Tibial nerve (tissue), 4 donors: Measurements from ENCODE around the gene NDUFS7. TPM values are rescaled to one million over a fixed set of nuclear protein-coding genes. Genes with fewer than 3 reads are reported as not detected.
A peak's percentile ranks its signal among the peaks of the same experiment; 100 is the strongest.

ENCODE experiments used
- DNase-seq, 2 donors: peaks; one replicate each; pipeline ENCODE4 v3.0.0-alpha.2; 2019; ENCODE audit warnings: low spot score in 2 of 2
- H3K27ac ChIP-seq, 4 donors: fragments of 200-600 bp; sonication (generic) in 3 of 4; one replicate each; pipeline ENCODE4 v1.5.1; 2017 to 2019; ENCODE audit warnings: mild to moderate bottlenecking in 1 of 4
- H3K27me3 ChIP-seq, 2 donors: fragments of 200-600 bp; sonication (generic) in 1 of 2; one replicate each; pipeline versions ENCODE4 v1.5.1 to v1.6.0; 2017 to 2019
- H3K36me3 ChIP-seq, 3 donors: fragments of 200-600 bp; sonication (generic); one replicate each; pipeline ENCODE4 v1.5.1; 2018 to 2019
- H3K4me1 ChIP-seq, 4 donors: fragments of 200-600 bp; sonication (generic) in 3 of 4; one replicate each; pipeline ENCODE4 v1.5.1; 2017 to 2019
- H3K4me3 ChIP-seq, 4 donors: fragments of 200-600 bp; sonication (generic) in 3 of 4; one replicate each; pipeline ENCODE4 v1.5.1; 2017 to 2019; ENCODE audit warnings: mild to moderate bottlenecking in 1 of 4, moderate library complexity in 1 of 4
- H3K9me3 ChIP-seq, 4 donors: fragments of 200-600 bp; sonication (generic) in 3 of 4; one replicate each; pipeline ENCODE4 v1.5.1; 2017 to 2019
- CTCF ChIP-seq, 5 experiments: fragments of 200-600 bp in 3 of 5; fragments of 450-650 bp in 2 of 5; sonication (generic) in 3 of 5; IDR thresholded peaks; one replicate each; pipeline ENCODE4 v1.5.1; 2016 to 2019; ENCODE audit warnings: antibody characterized with exemption in 5 of 5, mild to moderate bottlenecking in 3 of 5, moderate library complexity in 2 of 5
- EP300 ChIP-seq, 2 donors: sonication (generic); formaldehyde crosslinking; IDR thresholded peaks; one replicate each; pipeline ENCODE4 v1.6.1; 2017; ENCODE audit warnings: antibody characterized with exemption in 2 of 2, mild to moderate bottlenecking in 1 of 2
- POLR2A ChIP-seq, 2 donors: fragments of 450-650 bp; IDR thresholded peaks; one replicate each; pipeline ENCODE4 v1.6.1; 2017; ENCODE audit warnings: antibody characterized with exemption in 2 of 2, mild to moderate bottlenecking in 2 of 2, moderate library complexity in 2 of 2
- WGBS, 2 donors: methylation state at CpG; one replicate each; pipeline ENCODE4 v1.1.5; 2018; 5-methylcytosine and 5-hydroxymethylcytosine counted together
- total RNA-seq, 4 donors: library from RNA; depleted of rRNA; stranded (reverse); fragments of >200 nt; gene quantifications; one replicate each; pipeline ENCODE4 v1.1.0, GENCODE V29; 2016

NDUFS7 gene
- total RNA-seq, 4 donors from 2014 or later: 146 to 162 (median 151) TPM

- DNase-seq: no peak
- H3K4me1 ChIP-seq: peaks cover 0 to 60% (median 41%) of the 10 kb centered on the region in 4 donors
- H3K4me3 ChIP-seq: peak within 1 kb of the TSS; percentile 92 to 100 (median 97)
- peak; percentile 35 to 54 for TF ChIP-seq POLR2A (IDR thresholded peaks at IDR 0.05)
- no peak for TF ChIP-seq CTCF (IDR thresholded peaks at IDR 0.05)
- no peak for TF ChIP-seq EP300 (IDR thresholded peaks at IDR 0.05)
- WGBS, 2 donors: 1% methylated on average over 27 to 34 of the region's 121 CpGs
- peak within 1 kb of the TSS; percentile 81 to 99 (median 95) for H3K27ac ChIP-seq
- H3K36me3 ChIP-seq: no peaks in the 10 kb centered on the region
- no peaks in the 10 kb centered on the region for H3K27me3 ChIP-seq
- no peaks in the 10 kb centered on the region for H3K9me3 ChIP-seq
These were observed 24.0 kb downstream of the NDUFS7 start, which contains the start of gene DAZAP1 for GRCh38 chr19:1407528-1408299. DAZAP1 (plus strand) TSS chr19:1407586; CDS start chr19:1407774, 188 bp downstream.

- Histone ChIP-seq H3K4me1 (peaks cover 0 to 60% (median 41%) of the 10 kb centered on the region in 4 donors), H3K4me3 (peak overlapping the region; percentile 92 to 100 (median 97)), H3K27me3 (no peaks in the 10 kb centered on the region), H3K27ac (peak overlapping the region; percentile 81 to 99 (median 95)), H3K9me3 (no peaks in the 10 kb centered on the region), H3K36me3 (peaks cover 0 to 8% (median 0%) of the 10 kb centered on the region in 3 donors)
- TF ChIP-seq EP300 (IDR thresholded peaks at IDR 0.05) (peak in 1 of 2 donors; percentile 29), POLR2A (IDR thresholded peaks at IDR 0.05) (no peak)
- DNase-seq: no peak
- WGBS, 2 donors: 0 to 1% methylated on average over 5 to 64 of the region's 69 CpGs
These were observed 24.8 kb downstream of the NDUFS7 start for GRCh38 chr19:1408300-1409203.

DNA sequence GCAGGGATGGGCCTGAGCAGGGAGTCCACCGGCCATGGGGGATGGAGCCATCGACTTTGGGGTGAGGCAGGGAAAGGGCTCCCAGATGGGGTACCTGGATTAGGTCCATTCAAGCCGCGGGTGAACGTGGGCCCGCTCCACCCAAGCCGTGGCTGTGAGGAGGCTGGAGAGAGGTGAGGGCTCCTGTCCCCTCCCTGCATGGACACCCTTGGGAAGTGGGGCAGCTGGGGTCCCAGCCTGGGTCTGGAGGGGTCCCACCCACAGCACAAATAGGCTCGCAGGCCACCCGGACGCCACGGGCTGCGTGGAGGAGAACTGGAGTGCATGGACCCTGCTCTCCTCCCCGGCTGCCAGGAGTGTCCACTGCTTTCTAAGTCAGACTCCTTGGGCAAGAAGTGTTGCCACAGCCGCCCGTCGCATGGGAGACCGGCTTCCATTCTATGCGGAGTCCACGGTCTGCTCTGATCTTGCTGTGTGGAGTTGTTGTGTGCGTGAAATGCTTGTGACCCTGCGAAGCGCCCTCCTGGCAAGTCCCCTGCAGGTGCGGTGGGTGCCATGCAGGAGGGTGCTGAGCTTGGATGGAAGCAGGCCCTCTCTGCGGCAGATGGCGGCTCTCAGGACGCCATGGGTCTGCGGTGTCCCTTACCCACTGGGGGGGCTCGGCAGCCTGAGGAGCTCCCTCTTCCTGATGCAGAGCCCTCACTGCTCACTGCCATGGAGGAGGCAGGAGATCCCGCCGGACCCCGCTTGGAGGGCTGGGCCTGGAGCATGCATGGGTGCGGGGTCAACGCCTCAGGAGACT, 25.7 kb downstream of the NDUFS7 start:
- Histone ChIP-seq H3K27me3 (no peaks in the 10 kb centered on the region), H3K4me3 (peak overlapping the region; percentile 92 to 100 (median 97)), H3K27ac (peak overlapping the region; percentile 81 to 99 (median 96)), H3K4me1 (peaks cover 0 to 68% (median 41%) of the 10 kb centered on the region in 4 donors), H3K36me3 (peaks cover 0 to 9% (median 0%) of the 10 kb centered on the region in 3 donors), H3K9me3 (no peaks in the 10 kb centered on the region)
- no peak for TF ChIP-seq CTCF (IDR thresholded peaks at IDR 0.05)
- no peak for TF ChIP-seq POLR2A (IDR thresholded peaks at IDR 0.05)
- no peak for TF ChIP-seq EP300 (IDR thresholded peaks at IDR 0.05)
- 58 to 62% methylated on average over 29 to 33 of the region's 33 CpGs for WGBS, 2 donors
- DNase-seq: no peak

GRCh38 chr19:1410136-1410786, 26.6 kb downstream of the NDUFS7 start:
- H3K4me3 ChIP-seq: peak overlapping the region in 1 of 4 donors; percentile 100
- no peaks in the 10 kb centered on the region for H3K27me3 ChIP-seq
- TF ChIP-seq POLR2A (IDR thresholded peaks at IDR 0.05) (no peak), EP300 (IDR thresholded peaks at IDR 0.05) (no peak), CTCF (IDR thresholded peaks at IDR 0.05) (no peak)
- peaks cover 0 to 9% (median 0%) of the 10 kb centered on the region in 3 donors for H3K36me3 ChIP-seq
- no peak for DNase-seq
- peak overlapping the region in 3 of 4 donors; percentile 59 to 99 (median 95) for H3K27ac ChIP-seq
- 76 to 78% methylated on average over 14 to 15 of the region's 23 CpGs for WGBS, 2 donors
- H3K9me3 ChIP-seq: no peaks in the 10 kb centered on the region
- peaks cover 0 to 77% (median 44%) of the 10 kb centered on the region in 4 donors for H3K4me1 ChIP-seq
